ENCODE data around the gene HOXD9.

The HOXD9 gene

DNA sequence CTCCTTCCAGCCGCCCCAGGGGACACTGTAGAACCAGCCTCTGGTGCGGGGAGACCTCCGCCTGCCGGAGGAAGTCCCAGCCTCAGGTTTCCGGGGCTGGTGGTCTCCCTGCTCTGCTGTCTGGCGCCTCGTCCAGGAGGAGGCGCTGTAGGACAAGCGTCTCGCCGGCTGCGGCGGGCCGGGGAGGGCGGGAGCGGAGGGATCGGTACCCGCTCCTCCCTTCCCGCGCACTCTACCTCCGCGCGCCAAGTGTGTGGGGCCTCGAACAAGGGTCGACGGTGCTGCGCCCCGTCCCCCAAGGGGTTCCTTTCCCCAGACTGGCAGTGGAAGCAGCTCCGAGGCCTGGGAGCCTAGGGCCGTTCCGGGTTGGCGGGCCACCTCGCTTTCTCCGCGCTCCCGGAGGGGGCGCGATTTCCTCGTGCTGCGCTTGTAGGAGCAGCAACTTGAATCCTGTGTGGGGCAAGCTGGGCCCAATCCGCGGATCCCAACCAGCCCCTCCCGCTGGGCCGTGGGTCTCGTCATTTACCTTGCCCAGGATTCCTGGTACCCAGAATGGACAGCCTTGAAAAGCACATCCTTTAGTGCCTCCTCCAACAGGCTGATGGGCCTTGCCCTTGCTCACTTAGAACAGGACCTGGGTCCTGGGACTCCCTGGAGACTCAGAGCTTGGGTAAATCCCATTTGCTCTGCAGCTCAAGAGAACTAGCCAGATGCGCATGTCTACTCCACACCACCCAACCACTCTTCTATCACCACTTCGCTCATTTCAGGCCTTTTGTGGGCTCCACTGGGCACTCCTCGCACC, 18.2 kb downstream of the HOXD9 start:
- peak; percentile 34 to 56 for DNase-seq

GRCh38 chr2:176142281-176142680, 19.8 kb downstream of the HOXD9 start:
- no peak for DNase-seq

DNA sequence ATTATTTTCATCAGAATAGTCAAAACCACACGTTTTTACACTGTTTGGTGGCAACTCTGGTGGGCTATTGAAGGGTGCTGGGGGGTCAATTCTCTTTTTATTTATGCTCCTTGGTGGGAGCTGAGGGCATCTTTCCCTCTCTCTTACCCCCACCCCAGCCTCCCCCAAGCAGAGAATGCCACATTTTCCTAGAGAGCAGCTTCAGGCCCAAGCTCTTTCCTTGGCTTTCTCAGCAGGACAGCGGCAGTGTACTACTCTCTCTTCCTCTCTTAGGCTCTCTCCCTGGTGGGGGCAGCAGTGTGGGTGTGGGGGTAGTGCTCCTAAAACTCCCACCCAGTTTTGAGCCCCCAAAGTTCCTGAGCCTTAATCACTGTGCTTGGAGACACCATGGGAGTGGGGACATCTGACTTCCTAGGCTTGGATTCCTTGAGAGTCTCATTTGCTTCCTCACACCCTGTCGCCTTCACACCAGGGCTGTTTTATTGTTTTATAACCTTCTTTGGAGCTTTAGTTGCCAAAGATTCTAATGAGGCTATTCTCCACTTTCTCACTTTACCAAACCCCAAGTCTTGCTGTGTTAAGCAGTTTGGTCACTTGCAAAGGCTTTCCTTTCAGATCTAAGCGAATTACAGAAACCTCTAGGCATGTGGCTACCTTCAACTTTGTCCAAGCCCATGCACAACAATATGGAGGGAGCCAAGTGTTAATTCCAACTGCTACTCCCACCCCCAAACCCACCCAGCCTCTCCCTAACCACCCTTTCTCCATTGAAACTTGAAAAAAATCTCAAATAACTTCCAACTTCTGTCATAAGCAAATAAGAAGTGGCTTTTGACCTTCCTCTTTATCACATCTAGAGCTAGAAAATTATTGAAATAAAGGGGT, 22.8 kb downstream of the HOXD9 start:
- no peak for DNase-seq

DNA sequence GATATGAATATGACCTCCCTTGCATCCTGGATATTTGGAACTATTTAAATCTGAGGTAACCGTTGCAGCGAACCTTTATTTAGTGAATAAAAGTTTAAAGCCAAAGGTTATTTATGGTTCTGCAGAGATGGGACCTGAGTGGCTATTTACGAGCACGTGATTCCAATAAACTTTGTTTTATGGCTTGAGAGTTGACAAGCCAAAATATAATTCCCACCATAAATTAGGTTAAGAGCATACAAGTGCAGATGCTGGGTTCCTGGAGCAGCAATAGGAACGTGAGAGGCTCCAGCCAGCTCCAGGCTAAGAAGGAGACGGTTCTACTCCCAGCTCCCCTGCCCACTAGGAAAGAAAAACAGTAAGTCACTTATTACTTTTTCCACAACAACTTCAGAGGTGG, 23.6 kb downstream of the HOXD9 start:
- no peak for DNase-seq

- DNase-seq, result no peak
These were observed 24.1 kb downstream of the HOXD9 start for GRCh38 chr2:176146645-176147044.

DNA sequence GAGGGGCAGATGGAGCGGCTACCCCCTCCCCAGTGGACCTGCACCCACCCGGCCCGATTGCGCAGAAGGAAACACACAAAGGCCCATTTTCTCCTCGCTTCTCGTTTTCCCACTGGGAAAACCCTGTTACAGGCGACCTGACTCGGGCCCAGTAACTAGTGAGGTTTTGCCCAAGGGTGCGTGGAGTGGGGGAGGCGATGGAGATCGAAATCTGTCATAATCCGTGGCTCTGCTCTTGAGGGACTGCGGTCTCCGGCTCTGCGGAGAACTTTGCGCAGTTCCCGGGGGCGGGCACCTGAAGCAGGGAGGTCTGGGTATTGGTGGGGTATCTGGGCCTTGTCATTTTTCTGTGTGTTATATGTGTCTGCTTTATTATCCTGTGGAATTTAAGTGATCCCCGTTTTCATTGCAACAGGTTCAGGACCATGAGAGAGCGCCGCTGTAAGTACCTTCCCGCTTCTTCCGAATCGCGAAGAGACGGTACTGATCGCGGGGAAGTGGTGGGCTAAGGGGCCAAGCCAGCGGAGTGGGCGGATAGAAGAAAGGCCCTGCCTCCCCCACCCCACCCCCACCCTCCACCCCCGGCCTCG, 24.8 kb downstream of the HOXD9 start:
- no peak for DNase-seq

DNA sequence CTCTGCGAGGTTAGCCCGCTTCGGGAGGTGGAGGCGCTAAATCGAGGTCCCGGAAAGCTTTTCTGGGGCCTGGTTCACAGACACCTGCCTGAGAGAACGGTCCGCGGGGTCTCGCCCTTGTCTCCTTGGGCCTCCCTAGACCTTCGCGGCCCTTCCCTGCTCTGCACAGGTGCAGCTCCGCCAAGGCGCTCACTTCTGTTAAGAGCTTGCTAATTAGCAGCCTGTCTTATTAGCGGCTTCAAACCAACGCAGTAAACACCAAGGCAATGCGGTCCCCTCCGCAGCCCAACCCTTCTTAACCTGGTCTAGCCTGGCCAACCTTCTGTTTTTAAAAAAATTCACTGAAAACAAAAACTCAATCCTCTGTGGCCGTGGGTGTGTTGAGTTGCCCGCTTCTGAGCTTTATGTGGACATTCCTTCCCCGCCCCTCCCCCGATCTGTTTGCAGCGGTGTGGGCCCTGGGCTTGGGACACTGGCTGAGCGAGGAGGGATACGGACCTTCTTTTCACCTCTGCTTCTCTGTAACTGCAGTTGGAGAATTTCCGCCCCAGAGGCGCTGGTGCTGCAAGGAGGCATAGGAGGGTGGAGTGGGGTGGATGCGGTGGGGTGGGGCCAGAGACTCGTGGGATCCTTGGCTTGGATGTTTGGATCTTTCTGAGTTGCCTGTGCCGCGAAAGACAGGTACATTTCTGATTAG, 25.4 kb downstream of the HOXD9 start:
- no peak for DNase-seq

- no peak for DNase-seq
These were observed 26.4 kb downstream of the HOXD9 start for GRCh38 chr2:176148751-176149421.

- DNase-seq, result no peak
These were observed 27.0 kb downstream of the HOXD9 start for GRCh38 chr2:176149481-176149938.

DNA sequence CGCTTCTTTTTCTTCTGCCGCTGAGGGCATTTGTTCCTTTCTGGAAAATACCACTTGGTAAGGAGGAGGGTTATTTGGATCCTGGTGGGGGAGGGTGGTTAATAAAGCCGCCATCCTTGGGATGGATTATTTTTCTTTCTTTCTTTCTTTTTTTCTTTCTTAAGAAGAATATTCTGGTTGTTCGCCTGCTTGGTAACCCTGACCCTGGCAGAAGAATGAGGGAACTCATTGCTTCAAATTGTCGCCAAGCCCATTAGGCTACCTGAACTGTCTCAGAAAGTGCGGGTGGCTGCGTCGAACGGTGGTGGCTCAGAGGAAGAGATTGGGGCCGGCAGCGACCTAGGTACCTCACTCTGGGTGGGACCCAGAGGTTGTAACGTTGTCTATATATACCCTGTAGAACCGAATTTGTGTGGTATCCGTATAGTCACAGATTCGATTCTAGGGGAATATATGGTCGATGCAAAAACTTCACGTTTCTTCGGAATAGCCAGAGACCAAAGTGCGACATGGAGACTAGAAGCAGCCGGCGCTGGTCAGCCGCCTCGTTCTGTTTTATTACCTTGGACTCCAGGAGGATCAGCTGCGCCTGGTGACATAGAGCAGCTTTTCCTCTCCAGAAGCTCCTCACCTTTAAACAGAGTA, 27.5 kb downstream of the HOXD9 start:
- no peak for DNase-seq

GRCh38 chr2:176150584-176151441, 28.3 kb downstream of the HOXD9 start:
- no peak for DNase-seq

DNA sequence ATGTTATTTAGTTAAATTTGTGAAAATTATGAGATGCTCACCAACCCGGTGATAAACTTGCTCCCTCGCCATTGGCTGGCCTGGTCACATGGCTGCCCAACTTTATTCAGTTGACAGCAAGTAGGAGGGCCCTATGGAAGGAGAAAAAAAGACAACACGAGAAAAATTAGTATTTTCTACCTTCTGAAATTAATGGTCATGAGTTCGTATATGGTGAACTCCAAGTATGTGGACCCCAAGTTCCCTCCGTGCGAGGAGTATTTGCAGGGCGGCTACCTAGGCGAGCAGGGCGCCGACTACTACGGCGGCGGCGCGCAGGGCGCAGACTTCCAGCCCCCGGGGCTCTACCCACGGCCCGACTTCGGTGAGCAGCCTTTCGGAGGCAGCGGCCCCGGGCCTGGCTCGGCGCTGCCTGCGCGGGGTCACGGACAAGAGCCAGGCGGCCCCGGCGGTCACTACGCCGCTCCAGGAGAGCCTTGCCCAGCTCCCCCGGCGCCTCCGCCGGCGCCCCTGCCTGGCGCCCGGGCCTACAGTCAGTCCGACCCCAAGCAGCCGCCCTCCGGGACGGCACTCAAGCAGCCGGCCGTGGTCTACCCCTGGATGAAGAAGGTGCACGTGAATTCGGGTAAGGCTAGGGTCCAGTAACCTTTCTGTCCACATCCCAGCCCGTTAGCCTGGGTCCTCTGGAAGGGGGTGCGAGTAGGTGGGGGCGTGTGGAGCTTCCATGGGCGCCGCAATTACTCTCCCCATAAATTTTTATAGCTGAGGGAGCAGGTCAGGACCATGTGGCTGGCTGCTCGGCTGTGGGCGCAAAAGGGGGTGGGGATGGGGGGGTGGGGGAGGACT, 29.1 kb downstream of the HOXD9 start, which contains the start of gene HOXD4:
HOXD4 (plus strand) TSS at position 109 of the 846 bp plus-strand sequence; CDS start at position 193, 84 bp downstream.
- DNase-seq, result no peak

- no peak for DNase-seq
These were observed 30.0 kb downstream of the HOXD9 start for GRCh38 chr2:176152350-176153181.

- DNase-seq, result no peak
These were observed 32.2 kb downstream of the HOXD9 start for GRCh38 chr2:176154576-176155252.

GRCh38 chr2:176155356-176156044, 33.0 kb downstream of the HOXD9 start:
- no peak for DNase-seq

DNA sequence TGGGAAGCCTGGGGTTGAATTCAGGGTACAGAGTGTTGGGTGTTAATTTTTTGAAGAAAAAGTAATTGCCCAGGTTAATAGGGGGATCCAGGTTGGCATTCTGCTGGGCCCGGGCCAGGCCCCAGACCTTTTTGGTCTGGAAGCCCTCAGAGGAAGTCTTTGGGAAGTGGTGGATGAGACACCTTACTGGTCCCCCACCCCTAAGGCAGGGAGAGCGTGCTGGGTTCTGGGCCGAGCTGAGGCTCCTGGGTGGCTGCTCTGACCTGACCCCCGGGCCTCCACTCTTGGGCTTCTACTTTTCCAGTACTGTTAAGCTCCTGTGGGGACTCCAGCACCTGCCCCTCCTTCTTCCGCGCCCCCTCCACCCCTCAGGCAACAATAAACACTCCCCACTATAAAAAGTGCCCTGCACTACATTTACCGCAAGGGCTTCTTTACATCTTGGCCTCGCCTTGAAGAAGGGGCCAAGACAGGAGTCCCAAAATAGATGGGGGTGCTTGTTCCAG, 33.8 kb downstream of the HOXD9 start:
- DNase-seq, result no peak

DNA sequence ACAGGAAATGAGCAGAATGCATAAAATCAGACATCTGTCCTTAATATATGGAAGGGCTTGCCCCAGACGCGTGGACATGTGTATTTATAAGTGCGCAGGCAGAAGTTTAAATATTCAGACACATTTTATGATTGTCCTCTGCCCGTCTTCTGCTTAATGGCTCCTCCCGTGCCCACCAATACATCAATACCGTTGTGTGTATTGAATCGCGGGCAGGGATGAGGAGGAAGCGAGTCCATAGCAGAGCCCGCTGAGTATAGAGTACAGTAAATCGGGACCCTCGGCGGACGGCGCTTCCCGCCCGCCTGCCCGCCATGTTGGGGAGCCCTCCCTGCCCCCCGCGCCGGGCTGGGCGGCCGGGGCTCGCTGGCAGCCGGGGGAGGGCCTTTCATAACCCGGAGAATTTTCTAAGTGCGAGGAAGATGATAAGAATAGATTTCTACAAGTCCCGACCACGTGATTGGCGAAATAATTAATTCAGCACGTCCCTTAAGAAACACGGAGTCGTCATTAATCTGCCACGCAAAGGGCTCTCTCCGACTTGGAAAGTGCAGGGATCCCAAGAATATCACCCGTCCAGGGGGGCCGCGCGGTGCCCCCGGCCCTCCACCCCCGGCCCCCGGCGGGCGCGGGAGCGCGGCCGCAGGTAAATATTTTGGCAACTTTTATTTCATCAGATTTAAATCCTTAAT, 34.4 kb downstream of the HOXD9 start, which contains the start of gene HOXD3:
HOXD3 (plus strand) TSS at position 501 of the 692 bp plus-strand sequence. CDS start 11,808 bp downstream, outside the sequence.
- no peak for DNase-seq
